ENCODE measurements around the gene SYT4. TPM values are rescaled to one million over a fixed set of nuclear protein-coding genes. Genes with fewer than 3 reads are reported as not detected.
A peak's percentile ranks its signal among the peaks of the same experiment; 100 is the strongest.

SYT4 gene
- 21.1 TPM for polyA plus RNA-seq (2013, experiment 1 of 2)
- 21.0 TPM for polyA plus RNA-seq (2013, experiment 2 of 2)

GRCh38 chr18:43277164-43277600 is at the start of gene SYT4:
Gene SYT4 (minus strand): TSS chr18:43277490. CDS start chr18:43277281, 209 bp downstream.
- H3K27me3 ChIP-seq (ENCODE audit: control insufficient read depth in 1 of 2, insufficient read depth in 1 of 2, low read length in 2 of 2): peaks cover 4 to 29% of the 10 kb centered on the region in 2 experiments
- DNase-seq: peak; percentile 78
- peak within 1 kb of the TSS in 1 of 2 experiments; percentile 9 for H2BK12ac ChIP-seq (ENCODE audit: low read length in 2 of 2)
- H3K9me3 ChIP-seq (ENCODE audit: control insufficient read depth, low read length): no peaks in the 10 kb centered on the region
- H3K18ac ChIP-seq (ENCODE audit: low read depth in 1 of 2, low read length in 2 of 2): no peak within 1 kb of the TSS
- no peak within 1 kb of the TSS for H2BK120ac ChIP-seq (ENCODE audit: low read depth, low read length)
- peak within 1 kb of the TSS in 1 of 2 experiments; percentile 54 for H3K4me3 ChIP-seq (ENCODE audit: insufficient read depth in 1 of 2, low read depth in 1 of 2, low read length in 2 of 2)
- no peak within 1 kb of the TSS for H2BK15ac ChIP-seq (ENCODE audit: low read depth, poor library complexity, severe bottlenecking)
- no peak within 1 kb of the TSS for H3K23ac ChIP-seq (ENCODE audit: low read length in 2 of 2)
- no peak within 1 kb of the TSS for H4K91ac ChIP-seq (ENCODE audit: low read length)
- H3K4ac ChIP-seq (ENCODE audit: low read depth in 1 of 2, low read length in 2 of 2): no peak within 1 kb of the TSS
- no peak within 1 kb of the TSS for H2AK5ac ChIP-seq (ENCODE audit: low read length, severe bottlenecking)
- H3K14ac ChIP-seq (ENCODE audit: low read length in 2 of 2): no peak within 1 kb of the TSS
- no peak within 1 kb of the TSS for H4K8ac ChIP-seq (ENCODE audit: low read length)
- no peak within 1 kb of the TSS for H3K4me2 ChIP-seq (ENCODE audit: low read length, poor library complexity, severe bottlenecking)
- peaks cover 2% of the 10 kb centered on the region for H3K4me1 ChIP-seq (ENCODE audit: control insufficient read depth, insufficient read depth, low read depth, low read length)
- H2BK5ac ChIP-seq (ENCODE audit: low read depth, low read length, poor library complexity, severe bottlenecking): no peak within 1 kb of the TSS
- H2AFZ ChIP-seq (ENCODE audit: low read depth, low read length): no peak within 1 kb of the TSS
- H3K27ac ChIP-seq (ENCODE audit: low read length, poor library complexity, severe bottlenecking): no peak within 1 kb of the TSS
- WGBS: 5% methylated on average over 20 of the region's 20 CpGs
- H3K36me3 ChIP-seq (ENCODE audit: control insufficient read depth in 1 of 2, insufficient read depth in 2 of 2, low read depth in 1 of 2, low read length in 2 of 2): no peaks in the 10 kb centered on the region
- H3K9ac ChIP-seq (ENCODE audit: low read length): no peak within 1 kb of the TSS
- no peaks in the 10 kb centered on the region for H3K79me1 ChIP-seq (replicated peaks; ENCODE audit: low read length, poor library complexity, severe bottlenecking)

GRCh38 chr18:43322132-43322531 is 44.8 kb upstream of the SYT4 start:
- no peak overlapping the region for H2AFZ ChIP-seq (ENCODE audit: low read depth, low read length)
- no peaks in the 10 kb centered on the region for H3K27me3 ChIP-seq (ENCODE audit: control insufficient read depth in 1 of 2, insufficient read depth in 1 of 2, low read length in 2 of 2)
- DNase-seq: no peak
- no peaks in the 10 kb centered on the region for H3K4me1 ChIP-seq (ENCODE audit: control insufficient read depth, insufficient read depth, low read depth, low read length)
- H3K79me1 ChIP-seq (replicated peaks; ENCODE audit: low read length, poor library complexity, severe bottlenecking): no peaks in the 10 kb centered on the region
- no peak overlapping the region for H3K23ac ChIP-seq (ENCODE audit: low read length in 2 of 2)
- H3K4ac ChIP-seq (ENCODE audit: low read depth in 1 of 2, low read length in 2 of 2): no peak overlapping the region
- no peak overlapping the region for H3K4me2 ChIP-seq (ENCODE audit: low read length, poor library complexity, severe bottlenecking)
- 100% methylated on average over 1 of the region's 1 CpG for WGBS
- H2BK15ac ChIP-seq (ENCODE audit: low read depth, poor library complexity, severe bottlenecking): no peak overlapping the region
- no peak overlapping the region for H3K27ac ChIP-seq (ENCODE audit: low read length, poor library complexity, severe bottlenecking)
- no peaks in the 10 kb centered on the region for H3K36me3 ChIP-seq (ENCODE audit: control insufficient read depth in 1 of 2, insufficient read depth in 2 of 2, low read depth in 1 of 2, low read length in 2 of 2)
- H3K9ac ChIP-seq (ENCODE audit: low read length): no peak overlapping the region
- no peak overlapping the region for H3K4me3 ChIP-seq (ENCODE audit: insufficient read depth in 1 of 2, low read depth in 1 of 2, low read length in 2 of 2)
- H2BK12ac ChIP-seq (ENCODE audit: low read length in 2 of 2): no peak overlapping the region
- no peak overlapping the region for H2AK5ac ChIP-seq (ENCODE audit: low read length, severe bottlenecking)
- H2BK5ac ChIP-seq (ENCODE audit: low read depth, low read length, poor library complexity, severe bottlenecking): no peak overlapping the region
- no peaks in the 10 kb centered on the region for H3K9me3 ChIP-seq (ENCODE audit: control insufficient read depth, low read length)
- H2BK120ac ChIP-seq (ENCODE audit: low read depth, low read length): no peak overlapping the region
- no peak overlapping the region for H3K14ac ChIP-seq (ENCODE audit: low read length in 2 of 2)
- no peak overlapping the region for H3K18ac ChIP-seq (ENCODE audit: low read depth in 1 of 2, low read length in 2 of 2)
- no peak overlapping the region for H4K91ac ChIP-seq (ENCODE audit: low read length)
- no peak overlapping the region for H4K8ac ChIP-seq (ENCODE audit: low read length)

- Histone ChIP-seq H3K9ac (ENCODE audit: low read length) (no peak overlapping the region), H3K4me2 (ENCODE audit: low read length, poor library complexity, severe bottlenecking) (no peak overlapping the region), H2BK5ac (ENCODE audit: low read depth, low read length, poor library complexity, severe bottlenecking) (no peak overlapping the region), H3K36me3 (ENCODE audit: control insufficient read depth in 1 of 2, insufficient read depth in 2 of 2, low read depth in 1 of 2, low read length in 2 of 2) (no peaks in the 10 kb centered on the region), H3K27ac (ENCODE audit: low read length, poor library complexity, severe bottlenecking) (no peak overlapping the region), H2BK12ac (ENCODE audit: low read length in 2 of 2) (no peak overlapping the region), H3K79me1 (replicated peaks; ENCODE audit: low read length, poor library complexity, severe bottlenecking) (no peaks in the 10 kb centered on the region), H3K23ac (ENCODE audit: low read length in 2 of 2) (no peak overlapping the region), H4K91ac (ENCODE audit: low read length) (no peak overlapping the region), H3K9me3 (ENCODE audit: control insufficient read depth, low read length) (no peaks in the 10 kb centered on the region), H3K14ac (ENCODE audit: low read length in 2 of 2) (no peak overlapping the region), H3K4me1 (ENCODE audit: control insufficient read depth, insufficient read depth, low read depth, low read length) (no peaks in the 10 kb centered on the region), H3K4ac (ENCODE audit: low read depth in 1 of 2, low read length in 2 of 2) (no peak overlapping the region), H2BK120ac (ENCODE audit: low read depth, low read length) (no peak overlapping the region), H2AFZ (ENCODE audit: low read depth, low read length) (no peak overlapping the region), H3K27me3 (ENCODE audit: control insufficient read depth in 1 of 2, insufficient read depth in 1 of 2, low read length in 2 of 2) (peaks cover 0 to 6% of the 10 kb centered on the region in 2 experiments), H3K4me3 (ENCODE audit: insufficient read depth in 1 of 2, low read depth in 1 of 2, low read length in 2 of 2) (no peak overlapping the region), H2BK15ac (ENCODE audit: low read depth, poor library complexity, severe bottlenecking) (no peak overlapping the region), H2AK5ac (ENCODE audit: low read length, severe bottlenecking) (no peak overlapping the region), H3K18ac (ENCODE audit: low read depth in 1 of 2, low read length in 2 of 2) (no peak overlapping the region), H4K8ac (ENCODE audit: low read length) (no peak overlapping the region)
- WGBS: 92% methylated on average over 1 of the region's 3 CpGs
- DNase-seq: peak; percentile 7
Observed at GRCh38 chr18:43314941-43315340, 37.7 kb upstream of the SYT4 start.

GRCh38 chr18:43312891-43313290 is 35.6 kb upstream of the SYT4 start:
- Histone ChIP-seq H3K23ac (ENCODE audit: low read length in 2 of 2) (no peak overlapping the region), H2AFZ (ENCODE audit: low read depth, low read length) (no peak overlapping the region), H3K18ac (ENCODE audit: low read depth in 1 of 2, low read length in 2 of 2) (no peak overlapping the region), H3K36me3 (ENCODE audit: control insufficient read depth in 1 of 2, insufficient read depth in 2 of 2, low read depth in 1 of 2, low read length in 2 of 2) (no peaks in the 10 kb centered on the region), H3K9ac (ENCODE audit: low read length) (no peak overlapping the region), H2BK12ac (ENCODE audit: low read length in 2 of 2) (no peak overlapping the region), H3K27ac (ENCODE audit: low read length, poor library complexity, severe bottlenecking) (no peak overlapping the region), H3K4me3 (ENCODE audit: insufficient read depth in 1 of 2, low read depth in 1 of 2, low read length in 2 of 2) (no peak overlapping the region), H2AK5ac (ENCODE audit: low read length, severe bottlenecking) (no peak overlapping the region), H3K14ac (ENCODE audit: low read length in 2 of 2) (no peak overlapping the region), H3K79me1 (replicated peaks; ENCODE audit: low read length, poor library complexity, severe bottlenecking) (no peaks in the 10 kb centered on the region), H2BK120ac (ENCODE audit: low read depth, low read length) (no peak overlapping the region), H3K4me1 (ENCODE audit: control insufficient read depth, insufficient read depth, low read depth, low read length) (no peaks in the 10 kb centered on the region), H4K91ac (ENCODE audit: low read length) (no peak overlapping the region), H3K27me3 (ENCODE audit: control insufficient read depth in 1 of 2, insufficient read depth in 1 of 2, low read length in 2 of 2) (peaks cover 0 to 6% of the 10 kb centered on the region in 2 experiments), H3K4ac (ENCODE audit: low read depth in 1 of 2, low read length in 2 of 2) (no peak overlapping the region), H2BK5ac (ENCODE audit: low read depth, low read length, poor library complexity, severe bottlenecking) (no peak overlapping the region), H2BK15ac (ENCODE audit: low read depth, poor library complexity, severe bottlenecking) (no peak overlapping the region), H3K9me3 (ENCODE audit: control insufficient read depth, low read length) (no peaks in the 10 kb centered on the region), H3K4me2 (ENCODE audit: low read length, poor library complexity, severe bottlenecking) (no peak overlapping the region), H4K8ac (ENCODE audit: low read length) (no peak overlapping the region)
- peak; percentile 27 for DNase-seq
- no CpG with 5 or more reads among the region's 1 CpG for WGBS
